Fibroblast of lung (primary cell): ENCODE data around the gene CSF2RB. TPM values are rescaled to one million over a fixed set of nuclear protein-coding genes. Genes with fewer than 3 reads are reported as not detected.

Experiments
- DNase-seq, 2 donors: peaks; one replicate each; pipeline versions ENCODE4 v3.0.0 to v3.0.0-alpha.2; 2010; ENCODE audit warnings: low read depth in 2 of 2
- H2AFZ ChIP-seq: 2 replicates; pipeline ENCODE4 v1.5.1; 2012; ENCODE audit warnings: low read length, control low read depth, inconsistent platforms
- H3K27ac ChIP-seq: 2 replicates; pipeline ENCODE4 v1.5.1; 2011; ENCODE audit warnings: low read length, control low read depth; ENCODE audit not compliant: insufficient read depth
- H3K27me3 ChIP-seq: 2 replicates; pipeline ENCODE4 v1.5.1; 2011; ENCODE audit warnings: mild to moderate bottlenecking, low read length; ENCODE audit not compliant: control insufficient read depth, insufficient read depth
- H3K36me3 ChIP-seq: 2 replicates; pipeline ENCODE4 v1.5.1; 2011; ENCODE audit warnings: low read length; ENCODE audit not compliant: control insufficient read depth, insufficient read depth
- H3K4me1 ChIP-seq: 2 replicates; pipeline ENCODE4 v1.5.1; 2011; ENCODE audit warnings: low read length; ENCODE audit not compliant: control insufficient read depth, insufficient read depth; ENCODE audit errors: extremely low read depth
- H3K4me2 ChIP-seq: 2 replicates; pipeline ENCODE4 v1.5.1; 2011; ENCODE audit warnings: low read length, control low read depth; ENCODE audit not compliant: insufficient read depth; ENCODE audit errors: extremely low read depth
- H3K4me3 ChIP-seq, 4 experiments: fragments of 200-600 bp in 1 of 4; sonication (generic) in 1 of 4; replicated peaks in 1 of 4; 2 replicates each; pipeline ENCODE4 v1.5.1; 2011 to 2016; ENCODE audit warnings: low read length in 4 of 4, low read depth in 3 of 4, mild to moderate bottlenecking in 3 of 4, control low read depth in 2 of 4, inconsistent platforms in 1 of 4, mixed read lengths in 1 of 4; ENCODE audit not compliant: insufficient read depth in 1 of 4; ENCODE audit errors: control extremely low read depth in 1 of 4
- H3K79me2 ChIP-seq: 2 replicates; pipeline ENCODE4 v1.5.1; 2012; ENCODE audit warnings: mild to moderate bottlenecking, low read length, inconsistent platforms; ENCODE audit not compliant: control insufficient read depth, insufficient read depth
- H3K9ac ChIP-seq: 2 replicates; pipeline ENCODE4 v1.5.1; 2011; ENCODE audit warnings: mild to moderate bottlenecking, low read length, control low read depth; ENCODE audit not compliant: insufficient read depth
- H3K9me3 ChIP-seq: 2 replicates; pipeline ENCODE4 v1.5.1; 2012; ENCODE audit warnings: low read depth, low read length; ENCODE audit not compliant: control insufficient read depth, insufficient read depth
- H4K20me1 ChIP-seq: 2 replicates; pipeline ENCODE4 v1.5.1; 2011; ENCODE audit warnings: low read length; ENCODE audit not compliant: control insufficient read depth, insufficient read depth; ENCODE audit errors: extremely low read depth
- EZH2 ChIP-seq: IDR thresholded peaks from 2 replicates; pipeline ENCODE4 v1.5.1; 2012; ENCODE audit warnings: low read length, control low read depth, mild to moderate bottlenecking; ENCODE audit errors: missing control alignments
- polyA plus RNA-seq, 2 donors: library from polyadenylated mRNA; depleted of rRNA in 1 of 2; stranded (reverse) in 1 of 2; unstranded in 1 of 2; fragments of >200 nt; gene quantifications; 2 replicates each; pipeline ENCODE4 v1.2.1, GENCODE V29; 2011 to 2012; ENCODE audit warnings: missing spikeins in 1 of 2
- total RNA-seq: library from RNA; depleted of rRNA; stranded (reverse); fragments of >200 nt; gene quantifications from 2 replicates; pipeline ENCODE4 v1.2.1, GENCODE V29; 2014
- TF ChIP-seq, protein P1 (sequence below), 2 donors: IDR thresholded peaks in 1 of 2; conservative IDR thresholded peaks in 1 of 2; 1 replicate in 1 of 2; 2 replicates in 1 of 2; pipeline ENCODE4 v1.5.1; 2011 to 2012; ENCODE audit warnings: low read length in 2 of 2, control low read depth in 1 of 2, inconsistent platforms in 1 of 2, low read depth in 1 of 2, mild to moderate bottlenecking in 1 of 2

The CSF2RB gene
- total and polyA plus RNA-seq, 2 donors (not counting 1 experiment from before 2014, with no cell fraction given): not detected

DNA sequence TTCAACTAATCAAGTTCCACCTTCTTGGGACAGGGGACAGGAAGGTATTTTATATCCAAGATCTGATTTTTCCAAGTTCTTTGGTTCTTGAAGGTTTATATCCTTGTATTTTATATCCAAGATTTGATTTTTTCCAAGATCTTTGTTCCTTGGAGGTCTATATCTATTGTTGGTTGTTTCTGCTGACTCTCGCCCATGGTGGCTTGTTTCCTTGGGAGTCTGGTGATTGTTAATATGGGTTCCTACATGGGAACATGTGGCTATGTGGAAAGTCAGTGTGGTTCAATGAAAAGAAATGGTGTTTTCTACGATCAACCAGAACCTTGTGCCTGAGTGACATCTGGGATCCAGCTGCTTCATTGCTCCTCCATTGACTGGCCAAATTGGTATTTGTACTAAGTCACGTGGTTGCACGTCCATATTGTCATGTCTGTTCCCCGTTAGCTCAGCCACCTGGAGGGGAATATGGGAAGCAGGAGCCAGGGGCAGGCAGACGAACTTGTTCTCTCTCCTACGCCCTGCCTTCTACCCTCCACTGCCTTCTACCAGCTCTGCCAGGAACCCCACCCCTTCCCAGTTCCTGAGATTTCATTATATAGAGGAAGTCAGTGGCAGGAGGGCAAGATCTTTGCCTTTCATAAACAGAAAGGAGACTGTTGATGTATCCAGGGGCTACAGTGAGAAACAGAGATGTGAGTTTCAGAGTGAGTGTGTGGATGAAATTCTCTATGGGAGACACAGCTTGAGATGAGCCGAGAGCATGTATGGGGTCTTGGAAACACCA lies 11.1 kb upstream of the CSF2RB start:
- Histone ChIP-seq H3K9me3 (no peaks in the 10 kb centered on the region), H2AFZ (no peak overlapping the region), H3K27me3 (no peaks in the 10 kb centered on the region), H3K27ac (no peak overlapping the region), H3K4me1 (no peaks in the 10 kb centered on the region), H3K36me3 (no peaks in the 10 kb centered on the region), H3K4me3 (no peak overlapping the region), H4K20me1 (no peaks in the 10 kb centered on the region), H3K4me2 (no peak overlapping the region), H3K9ac (no peak overlapping the region), H3K79me2 (no peaks in the 10 kb centered on the region)
- TF ChIP-seq EZH2: no peak
- TF ChIP-seq, protein P1, sequence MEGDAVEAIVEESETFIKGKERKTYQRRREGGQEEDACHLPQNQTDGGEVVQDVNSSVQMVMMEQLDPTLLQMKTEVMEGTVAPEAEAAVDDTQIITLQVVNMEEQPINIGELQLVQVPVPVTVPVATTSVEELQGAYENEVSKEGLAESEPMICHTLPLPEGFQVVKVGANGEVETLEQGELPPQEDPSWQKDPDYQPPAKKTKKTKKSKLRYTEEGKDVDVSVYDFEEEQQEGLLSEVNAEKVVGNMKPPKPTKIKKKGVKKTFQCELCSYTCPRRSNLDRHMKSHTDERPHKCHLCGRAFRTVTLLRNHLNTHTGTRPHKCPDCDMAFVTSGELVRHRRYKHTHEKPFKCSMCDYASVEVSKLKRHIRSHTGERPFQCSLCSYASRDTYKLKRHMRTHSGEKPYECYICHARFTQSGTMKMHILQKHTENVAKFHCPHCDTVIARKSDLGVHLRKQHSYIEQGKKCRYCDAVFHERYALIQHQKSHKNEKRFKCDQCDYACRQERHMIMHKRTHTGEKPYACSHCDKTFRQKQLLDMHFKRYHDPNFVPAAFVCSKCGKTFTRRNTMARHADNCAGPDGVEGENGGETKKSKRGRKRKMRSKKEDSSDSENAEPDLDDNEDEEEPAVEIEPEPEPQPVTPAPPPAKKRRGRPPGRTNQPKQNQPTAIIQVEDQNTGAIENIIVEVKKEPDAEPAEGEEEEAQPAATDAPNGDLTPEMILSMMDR (conservative IDR thresholded peaks at IDR 0.05 in 1 of 2, IDR thresholded peaks at IDR 0.05 in 1 of 2; ENCODE audit: low read depth in 1 of 2, low read length in 2 of 2): no peak
- DNase-seq: no peak

DNA sequence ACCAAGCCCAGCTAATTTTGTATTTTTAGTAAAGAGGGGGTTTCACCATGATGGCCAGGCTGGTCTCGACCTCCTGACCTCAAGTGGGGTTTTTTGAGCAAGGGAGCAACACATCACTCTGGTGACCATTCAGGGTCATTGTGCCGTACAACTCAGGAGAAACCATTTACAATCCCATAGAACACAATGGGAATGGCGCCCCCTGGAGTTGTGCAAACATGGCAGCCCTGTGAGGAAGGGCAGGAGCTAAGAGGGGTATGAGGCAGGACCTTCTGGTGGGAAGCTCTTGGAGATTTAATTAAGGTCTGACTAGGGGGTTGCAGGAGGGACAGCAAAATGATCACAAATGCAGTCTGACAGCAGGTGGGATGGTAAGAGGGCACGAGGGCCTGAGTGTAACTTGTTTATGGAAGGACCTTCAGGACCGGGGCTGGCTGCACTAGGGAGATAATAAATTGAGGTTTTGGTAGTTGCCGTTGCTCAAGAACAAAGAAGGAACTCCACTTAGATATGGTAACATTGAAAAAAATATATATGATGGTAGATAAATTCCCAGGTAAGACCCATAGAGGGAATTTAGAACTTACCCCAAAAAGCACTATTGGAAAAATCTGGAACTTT lies 9.1 kb upstream of the CSF2RB start:
- Histone ChIP-seq H3K4me1 (no peaks in the 10 kb centered on the region), H2AFZ (no peak overlapping the region), H3K4me2 (no peak overlapping the region), H3K9ac (no peak overlapping the region), H3K9me3 (no peaks in the 10 kb centered on the region), H3K27me3 (peaks cover 3% of the 10 kb centered on the region), H3K79me2 (no peaks in the 10 kb centered on the region), H3K36me3 (no peaks in the 10 kb centered on the region), H4K20me1 (no peaks in the 10 kb centered on the region), H3K27ac (no peak overlapping the region), H3K4me3 (no peak overlapping the region)
- TF ChIP-seq, protein P1 (conservative IDR thresholded peaks at IDR 0.05 in 1 of 2, IDR thresholded peaks at IDR 0.05 in 1 of 2; ENCODE audit: low read depth in 1 of 2, low read length in 2 of 2): no peak
- no peak for TF ChIP-seq EZH2
- no peak for DNase-seq

DNA sequence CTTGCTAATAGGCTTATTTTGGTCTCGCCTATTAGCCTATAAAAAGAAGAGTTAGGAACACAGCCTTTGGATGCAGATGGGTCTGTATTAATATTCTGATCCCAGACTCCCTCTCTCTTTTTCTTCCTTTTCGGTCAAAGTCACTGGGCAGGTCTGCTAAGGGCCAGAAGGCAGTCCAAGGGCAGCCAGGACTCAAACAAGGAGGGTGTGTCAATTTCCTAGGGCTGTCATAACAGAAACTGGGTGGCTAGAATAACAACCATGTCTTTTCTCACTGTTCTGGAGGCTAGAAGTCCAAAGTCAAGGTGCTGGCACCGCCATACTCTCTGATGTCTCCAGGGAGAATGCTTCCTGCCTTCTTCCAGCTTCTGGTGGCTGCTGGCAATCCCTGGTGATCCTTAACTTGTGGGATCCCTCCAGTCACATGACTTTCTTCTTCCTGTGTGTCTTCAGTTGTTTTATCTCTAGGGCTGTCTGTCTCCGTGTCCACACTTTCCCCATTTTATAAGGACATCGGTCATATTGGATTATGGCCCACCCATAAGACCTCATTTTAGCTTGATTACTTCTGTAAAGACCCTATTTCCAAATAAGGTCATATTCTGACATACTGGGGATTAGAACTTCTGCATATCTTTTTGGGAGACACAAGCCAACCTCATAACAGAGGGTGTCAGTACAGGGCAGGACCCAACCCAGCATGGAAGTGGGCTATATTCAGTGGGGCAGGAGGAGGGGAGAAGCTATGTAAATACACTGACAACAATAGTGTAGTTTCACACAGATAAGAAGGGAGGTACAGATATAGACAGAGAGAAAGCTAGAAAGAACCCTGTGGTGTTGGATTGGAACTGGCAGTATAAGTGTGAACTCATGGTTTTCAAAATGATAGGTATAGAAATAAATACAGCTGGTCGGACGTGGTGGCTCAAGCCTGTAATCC lies 5.9 kb upstream of the CSF2RB start:
- H3K27ac ChIP-seq: no peak overlapping the region
- H3K36me3 ChIP-seq: no peaks in the 10 kb centered on the region
- no peaks in the 10 kb centered on the region for H3K79me2 ChIP-seq
- no peak for DNase-seq
- H4K20me1 ChIP-seq: no peaks in the 10 kb centered on the region
- no peak for TF ChIP-seq EZH2
- TF ChIP-seq, protein P1 (conservative IDR thresholded peaks at IDR 0.05 in 1 of 2, IDR thresholded peaks at IDR 0.05 in 1 of 2; ENCODE audit: low read depth in 1 of 2, low read length in 2 of 2): no peak
- no peaks in the 10 kb centered on the region for H3K4me1 ChIP-seq
- no peaks in the 10 kb centered on the region for H3K9me3 ChIP-seq
- no peak overlapping the region for H3K4me3 ChIP-seq
- H3K9ac ChIP-seq: no peak overlapping the region
- H3K4me2 ChIP-seq: no peak overlapping the region
- peaks cover 3% of the 10 kb centered on the region for H3K27me3 ChIP-seq
- no peak overlapping the region for H2AFZ ChIP-seq
